HL-60 (cell line): ENCODE data around the gene COG1.
"Not testable (repeated sequence)": the region's sequence is repeated elsewhere in the genome, so short reads cannot be mapped to it uniquely, and the experiment has no call there.

Experiments
- POLR2AphosphoS5 ChIP-seq: IDR thresholded peaks from 2 replicates; pipeline ENCODE4 v1.6.1; 2012; ENCODE audit warnings: low read depth
- TF ChIP-seq, protein P1 (sequence below): IDR thresholded peaks from one replicate; pipeline ENCODE4 v1.5.1; 2011; ENCODE audit warnings: low read length, control low read depth, inconsistent platforms; ENCODE audit not compliant: insufficient read depth
- TF ChIP-seq, protein P2 (sequence below): IDR thresholded peaks from 2 replicates; pipeline ENCODE4 v1.6.1; 2012; ENCODE audit warnings: low read depth; ENCODE audit not compliant: insufficient replicate concordance

DNA sequence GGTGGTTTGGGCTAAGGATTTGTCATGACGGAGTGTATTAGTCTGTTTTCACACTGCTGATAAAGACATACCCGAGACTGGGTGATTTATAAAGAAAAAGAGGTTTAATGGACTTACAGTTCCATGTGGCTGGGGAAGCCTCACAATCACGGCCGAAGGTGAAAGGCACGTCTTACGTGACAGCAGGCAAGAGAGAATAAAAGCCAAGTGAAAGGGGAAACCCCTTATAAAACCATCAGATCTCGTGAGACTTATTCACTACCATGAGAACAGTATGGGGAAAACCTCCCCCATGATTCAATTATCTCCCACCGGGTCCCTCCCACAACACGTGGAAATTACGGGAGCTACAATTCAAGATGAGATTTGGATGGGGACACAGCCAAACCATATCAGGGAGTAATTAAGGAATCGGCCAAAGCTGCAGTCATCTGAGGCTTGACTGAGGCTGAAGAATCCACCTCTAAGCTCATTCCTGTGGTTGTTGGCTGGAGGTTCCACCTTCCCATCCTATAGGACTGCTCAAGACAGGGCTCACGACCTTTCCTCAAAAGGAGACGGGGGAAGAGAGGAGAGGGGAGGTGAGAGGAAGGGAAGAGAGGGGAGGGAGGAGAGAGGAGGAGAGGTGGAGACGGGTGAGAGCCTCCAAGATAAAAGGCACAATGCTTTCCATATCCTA, 42.1 kb upstream of the COG1 start:
- TF ChIP-seq POLR2AphosphoS5 = not testable (repeated sequence)
- TF ChIP-seq, protein P1, sequence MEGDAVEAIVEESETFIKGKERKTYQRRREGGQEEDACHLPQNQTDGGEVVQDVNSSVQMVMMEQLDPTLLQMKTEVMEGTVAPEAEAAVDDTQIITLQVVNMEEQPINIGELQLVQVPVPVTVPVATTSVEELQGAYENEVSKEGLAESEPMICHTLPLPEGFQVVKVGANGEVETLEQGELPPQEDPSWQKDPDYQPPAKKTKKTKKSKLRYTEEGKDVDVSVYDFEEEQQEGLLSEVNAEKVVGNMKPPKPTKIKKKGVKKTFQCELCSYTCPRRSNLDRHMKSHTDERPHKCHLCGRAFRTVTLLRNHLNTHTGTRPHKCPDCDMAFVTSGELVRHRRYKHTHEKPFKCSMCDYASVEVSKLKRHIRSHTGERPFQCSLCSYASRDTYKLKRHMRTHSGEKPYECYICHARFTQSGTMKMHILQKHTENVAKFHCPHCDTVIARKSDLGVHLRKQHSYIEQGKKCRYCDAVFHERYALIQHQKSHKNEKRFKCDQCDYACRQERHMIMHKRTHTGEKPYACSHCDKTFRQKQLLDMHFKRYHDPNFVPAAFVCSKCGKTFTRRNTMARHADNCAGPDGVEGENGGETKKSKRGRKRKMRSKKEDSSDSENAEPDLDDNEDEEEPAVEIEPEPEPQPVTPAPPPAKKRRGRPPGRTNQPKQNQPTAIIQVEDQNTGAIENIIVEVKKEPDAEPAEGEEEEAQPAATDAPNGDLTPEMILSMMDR = not testable (repeated sequence)
- TF ChIP-seq, protein P2, sequence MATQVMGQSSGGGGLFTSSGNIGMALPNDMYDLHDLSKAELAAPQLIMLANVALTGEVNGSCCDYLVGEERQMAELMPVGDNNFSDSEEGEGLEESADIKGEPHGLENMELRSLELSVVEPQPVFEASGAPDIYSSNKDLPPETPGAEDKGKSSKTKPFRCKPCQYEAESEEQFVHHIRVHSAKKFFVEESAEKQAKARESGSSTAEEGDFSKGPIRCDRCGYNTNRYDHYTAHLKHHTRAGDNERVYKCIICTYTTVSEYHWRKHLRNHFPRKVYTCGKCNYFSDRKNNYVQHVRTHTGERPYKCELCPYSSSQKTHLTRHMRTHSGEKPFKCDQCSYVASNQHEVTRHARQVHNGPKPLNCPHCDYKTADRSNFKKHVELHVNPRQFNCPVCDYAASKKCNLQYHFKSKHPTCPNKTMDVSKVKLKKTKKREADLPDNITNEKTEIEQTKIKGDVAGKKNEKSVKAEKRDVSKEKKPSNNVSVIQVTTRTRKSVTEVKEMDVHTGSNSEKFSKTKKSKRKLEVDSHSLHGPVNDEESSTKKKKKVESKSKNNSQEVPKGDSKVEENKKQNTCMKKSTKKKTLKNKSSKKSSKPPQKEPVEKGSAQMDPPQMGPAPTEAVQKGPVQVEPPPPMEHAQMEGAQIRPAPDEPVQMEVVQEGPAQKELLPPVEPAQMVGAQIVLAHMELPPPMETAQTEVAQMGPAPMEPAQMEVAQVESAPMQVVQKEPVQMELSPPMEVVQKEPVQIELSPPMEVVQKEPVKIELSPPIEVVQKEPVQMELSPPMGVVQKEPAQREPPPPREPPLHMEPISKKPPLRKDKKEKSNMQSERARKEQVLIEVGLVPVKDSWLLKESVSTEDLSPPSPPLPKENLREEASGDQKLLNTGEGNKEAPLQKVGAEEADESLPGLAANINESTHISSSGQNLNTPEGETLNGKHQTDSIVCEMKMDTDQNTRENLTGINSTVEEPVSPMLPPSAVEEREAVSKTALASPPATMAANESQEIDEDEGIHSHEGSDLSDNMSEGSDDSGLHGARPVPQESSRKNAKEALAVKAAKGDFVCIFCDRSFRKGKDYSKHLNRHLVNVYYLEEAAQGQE = not testable (repeated sequence)
